Gastrocnemius medialis (tissue), 4 donors: Measurements from ENCODE around the gene ABCC8. TPM values are rescaled to one million over a fixed set of nuclear protein-coding genes. Genes with fewer than 3 reads are reported as not detected.

Experiments
- ATAC-seq, 2 donors: fragments of 150-250 bp; one replicate each; pipeline ENCODE4 v1.9.1; 2016
- DNase-seq, 2 donors: peaks; one replicate each; pipeline ENCODE4 v3.0.0-alpha.2; 2019
- H3K27ac ChIP-seq, 4 donors: fragments of 200-600 bp; sonication (generic); 1 replicate in 1 of 4; 2 replicates in 3 of 4; pipeline ENCODE4 v1.5.1; 2016 to 2018; ENCODE audit warnings: mild to moderate bottlenecking in 2 of 4, moderate library complexity in 1 of 4
- H3K27me3 ChIP-seq, 3 donors: fragments of 200-600 bp; sonication (generic) in 2 of 3; 1 replicate in 1 of 3; 2 replicates in 2 of 3; pipeline versions ENCODE4 v1.5.1 to v1.6.0; 2016 to 2019; ENCODE audit warnings: mild to moderate bottlenecking in 1 of 3, moderate library complexity in 1 of 3
- H3K36me3 ChIP-seq, 2 donors: fragments of 200-600 bp; sonication (generic) in 1 of 2; one replicate each; pipeline ENCODE4 v1.5.1; 2017 to 2018
- H3K4me1 ChIP-seq, 2 donors: fragments of 200-600 bp; sonication (generic) in 1 of 2; one replicate each; pipeline ENCODE4 v1.5.1; 2016 to 2017; ENCODE audit warnings: mild to moderate bottlenecking in 2 of 2
- H3K4me3 ChIP-seq, 4 donors: fragments of 200-600 bp; sonication (generic) in 3 of 4; 1 replicate in 1 of 4; 2 replicates in 3 of 4; pipeline ENCODE4 v1.5.1; 2016 to 2019; ENCODE audit warnings: mild to moderate bottlenecking in 2 of 4
- H3K9me3 ChIP-seq, 3 donors: fragments of 200-600 bp; sonication (generic) in 2 of 3; 1 replicate in 1 of 3; 2 replicates in 2 of 3; pipeline ENCODE4 v1.5.1; 2016 to 2019
- POLR2A ChIP-seq, 2 donors: fragments of 450-650 bp; IDR thresholded peaks; one replicate each; pipeline ENCODE4 v1.6.1; 2017; ENCODE audit warnings: antibody characterized with exemption in 2 of 2, mild to moderate bottlenecking in 2 of 2, moderate library complexity in 2 of 2
- in situ Hi-C, 4 donors: fragments of 200-750 bp; cut with MboI; loops; one replicate each; pipeline versions ENCODE4 v1.15.0 to v1.8.0; 2017; ENCODE audit warnings: low sequenced_read_pairs in 4 of 4
- intact Hi-C: fragments of 100-400 bp; cut with DNase I; formaldehyde crosslinking; loops from one replicate; pipeline ENCODE4 v1.15.1; 2023; ENCODE audit warnings: low total_unique reads
- total RNA-seq, 4 donors: library from RNA; depleted of rRNA; stranded (reverse); fragments of >200 nt; gene quantifications; one replicate each; pipeline versions ENCODE4 v1.1.0 to v1.2.3, GENCODE V29; 2016
- TF ChIP-seq, protein P1 (sequence below), 5 experiments: fragments of 450-650 bp in 3 of 5; fragments of 200-600 bp in 2 of 5; sonication (generic) in 2 of 5; IDR thresholded peaks in 4 of 5; conservative IDR thresholded peaks in 1 of 5; 1 replicate in 4 of 5; 2 replicates in 1 of 5; pipeline ENCODE4 v1.5.1; 2016 to 2019; ENCODE audit warnings: antibody characterized with exemption in 5 of 5, mild to moderate bottlenecking in 3 of 5, moderate library complexity in 3 of 5

The ABCC8 gene
- total RNA-seq, 4 donors from 2014 or later: 0.33 to 4.0 (median 1.1) TPM

DNA sequence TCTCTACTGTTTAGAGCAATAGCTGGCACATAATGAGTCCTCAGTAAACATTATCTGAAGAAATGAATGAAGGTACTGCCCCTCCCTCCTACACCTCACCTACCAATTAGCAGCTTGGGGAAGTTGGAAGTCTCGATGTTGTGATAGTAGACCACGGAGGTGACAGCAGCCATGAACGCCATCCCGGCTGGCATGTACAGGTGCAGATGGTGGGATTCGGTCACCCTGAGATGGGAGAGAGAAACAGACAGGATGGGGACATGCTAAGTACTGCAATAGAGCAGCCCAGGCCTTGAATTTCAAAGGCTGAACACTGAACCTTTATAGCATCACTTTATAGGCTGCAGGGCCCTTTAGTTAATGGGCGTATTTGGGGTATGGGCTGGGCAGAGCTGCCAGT is 6.6 kb downstream of the ABCC8 start:
- TF ChIP-seq POLR2A (IDR thresholded peaks at IDR 0.05): no peak
- TF ChIP-seq, protein P1, sequence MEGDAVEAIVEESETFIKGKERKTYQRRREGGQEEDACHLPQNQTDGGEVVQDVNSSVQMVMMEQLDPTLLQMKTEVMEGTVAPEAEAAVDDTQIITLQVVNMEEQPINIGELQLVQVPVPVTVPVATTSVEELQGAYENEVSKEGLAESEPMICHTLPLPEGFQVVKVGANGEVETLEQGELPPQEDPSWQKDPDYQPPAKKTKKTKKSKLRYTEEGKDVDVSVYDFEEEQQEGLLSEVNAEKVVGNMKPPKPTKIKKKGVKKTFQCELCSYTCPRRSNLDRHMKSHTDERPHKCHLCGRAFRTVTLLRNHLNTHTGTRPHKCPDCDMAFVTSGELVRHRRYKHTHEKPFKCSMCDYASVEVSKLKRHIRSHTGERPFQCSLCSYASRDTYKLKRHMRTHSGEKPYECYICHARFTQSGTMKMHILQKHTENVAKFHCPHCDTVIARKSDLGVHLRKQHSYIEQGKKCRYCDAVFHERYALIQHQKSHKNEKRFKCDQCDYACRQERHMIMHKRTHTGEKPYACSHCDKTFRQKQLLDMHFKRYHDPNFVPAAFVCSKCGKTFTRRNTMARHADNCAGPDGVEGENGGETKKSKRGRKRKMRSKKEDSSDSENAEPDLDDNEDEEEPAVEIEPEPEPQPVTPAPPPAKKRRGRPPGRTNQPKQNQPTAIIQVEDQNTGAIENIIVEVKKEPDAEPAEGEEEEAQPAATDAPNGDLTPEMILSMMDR (IDR thresholded peaks at IDR 0.05 in 4 of 5, conservative IDR thresholded peaks at IDR 0.05 in 1 of 5): no peak
- H3K27ac ChIP-seq: no peak overlapping the region
- H3K4me1 ChIP-seq: no peaks in the 10 kb centered on the region
- no peaks in the 10 kb centered on the region for H3K9me3 ChIP-seq
- no peaks in the 10 kb centered on the region for H3K27me3 ChIP-seq
- ATAC-seq (no peak), DNase-seq (no peak)
- no peaks in the 10 kb centered on the region for H3K36me3 ChIP-seq
- in situ Hi-C loops: loop anchor here in 1 of 4 donors (10.0 kb wide), 1 partner anchor 85 kb away; the partner anchor contains the start of gene KCNJ11
- no peak overlapping the region for H3K4me3 ChIP-seq
- intact Hi-C loops: no loop called here

DNA sequence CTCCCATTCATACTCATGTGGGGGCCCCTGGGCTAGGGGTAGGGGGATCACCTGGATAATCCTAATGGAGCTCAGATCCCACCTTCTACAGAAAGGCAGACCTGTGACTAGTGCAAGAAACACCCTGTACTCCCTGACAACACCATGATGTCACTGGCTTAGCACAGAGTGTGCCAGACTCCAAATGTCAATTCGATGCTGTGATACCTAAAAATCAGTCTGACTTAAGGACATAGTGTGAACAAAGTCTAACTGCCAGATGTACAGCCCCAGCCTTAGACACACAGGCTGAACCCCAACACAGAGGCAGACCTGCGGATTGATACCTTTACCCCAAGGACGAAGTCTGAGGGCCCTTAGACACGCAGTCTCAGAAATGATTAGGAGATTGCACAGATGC is 8.5 kb downstream of the ABCC8 start:
- Histone ChIP-seq H3K4me3 (no peak overlapping the region), H3K27ac (no peak overlapping the region), H3K9me3 (no peaks in the 10 kb centered on the region), H3K4me1 (no peaks in the 10 kb centered on the region), H3K27me3 (no peaks in the 10 kb centered on the region), H3K36me3 (no peaks in the 10 kb centered on the region)
- TF ChIP-seq, protein P1 (IDR thresholded peaks at IDR 0.05 in 4 of 5, conservative IDR thresholded peaks at IDR 0.05 in 1 of 5): no peak
- TF ChIP-seq POLR2A (IDR thresholded peaks at IDR 0.05): no peak
- intact Hi-C loops (no loop called here), in situ Hi-C loops (no loop called here)
- peak in 1 of 2 donors; percentile 55 for ATAC-seq
- no peak for DNase-seq

DNA sequence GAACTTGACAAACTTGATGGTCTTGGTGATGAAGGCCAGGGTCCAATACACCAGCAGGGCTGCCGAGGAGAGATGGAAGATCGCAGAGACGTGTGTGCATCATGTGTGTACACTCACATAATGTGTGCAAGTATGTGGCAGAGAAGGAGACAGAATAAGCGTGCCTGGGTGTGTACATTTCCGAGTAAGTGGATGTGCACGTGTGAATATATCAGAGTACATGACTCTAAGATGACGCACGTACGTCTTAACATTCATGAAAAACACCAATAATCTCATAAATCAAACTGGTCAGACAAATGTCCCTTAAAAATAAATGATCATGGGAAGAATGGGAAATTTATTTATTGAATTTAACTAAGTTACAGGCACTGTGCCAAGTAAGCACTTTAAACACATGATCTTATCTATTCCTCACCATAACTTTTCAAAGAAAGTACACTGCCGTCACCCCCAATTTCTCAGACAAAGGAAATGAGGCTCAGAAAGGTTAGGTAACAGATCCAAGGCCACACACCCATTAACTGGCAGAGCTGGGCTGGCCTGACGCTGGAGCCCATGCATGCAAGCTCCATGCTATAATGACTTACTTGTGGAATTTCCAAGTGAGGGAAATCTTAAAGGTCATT is 13.0 kb downstream of the ABCC8 start:
- intact Hi-C loops: no loop called here

DNA sequence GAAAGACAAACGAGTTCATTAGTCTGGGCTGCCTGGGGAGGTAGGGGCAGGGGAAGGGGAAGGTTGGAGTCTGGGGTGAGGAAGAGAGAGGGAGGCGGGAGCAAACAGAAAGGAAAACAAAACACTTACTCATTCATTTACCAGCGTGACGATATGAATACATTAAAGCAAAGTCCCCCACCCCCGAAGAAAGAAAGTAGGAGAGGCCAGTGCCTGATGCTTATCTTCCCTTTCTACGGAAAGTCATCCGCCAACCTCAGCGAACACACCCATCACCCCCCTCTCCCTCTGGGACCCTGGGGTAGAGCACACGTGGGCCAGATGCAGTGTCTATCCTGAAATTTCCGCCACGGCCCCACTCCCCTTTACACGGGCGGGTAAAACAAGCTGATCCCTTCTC is 13.7 kb downstream of the ABCC8 start:
- no peak for DNase-seq
- in situ Hi-C loops (no loop called here), intact Hi-C loops (no loop called here)
- Histone ChIP-seq H3K4me1 (no peaks in the 10 kb centered on the region), H3K36me3 (no peaks in the 10 kb centered on the region), H3K4me3 (no peak overlapping the region), H3K27me3 (no peaks in the 10 kb centered on the region), H3K9me3 (no peaks in the 10 kb centered on the region), H3K27ac (no peak overlapping the region)
- TF ChIP-seq, protein P1 (IDR thresholded peaks at IDR 0.05 in 4 of 5, conservative IDR thresholded peaks at IDR 0.05 in 1 of 5): no peak
- no peak for TF ChIP-seq POLR2A (IDR thresholded peaks at IDR 0.05)
- no peak for ATAC-seq

More for the DNA sequence above, 13.0 kb downstream of the ABCC8 start:
- DNase-seq: no peak
- no peak for ATAC-seq
- H3K4me1 ChIP-seq: no peaks in the 10 kb centered on the region
- no peak for TF ChIP-seq POLR2A (IDR thresholded peaks at IDR 0.05)
- TF ChIP-seq, protein P1 (IDR thresholded peaks at IDR 0.05 in 4 of 5, conservative IDR thresholded peaks at IDR 0.05 in 1 of 5): no peak
- no peak overlapping the region for H3K4me3 ChIP-seq
- in situ Hi-C loops: no loop called here
- H3K27ac ChIP-seq: no peak overlapping the region
- no peaks in the 10 kb centered on the region for H3K36me3 ChIP-seq
- H3K27me3 ChIP-seq: no peaks in the 10 kb centered on the region
- no peaks in the 10 kb centered on the region for H3K9me3 ChIP-seq

DNA sequence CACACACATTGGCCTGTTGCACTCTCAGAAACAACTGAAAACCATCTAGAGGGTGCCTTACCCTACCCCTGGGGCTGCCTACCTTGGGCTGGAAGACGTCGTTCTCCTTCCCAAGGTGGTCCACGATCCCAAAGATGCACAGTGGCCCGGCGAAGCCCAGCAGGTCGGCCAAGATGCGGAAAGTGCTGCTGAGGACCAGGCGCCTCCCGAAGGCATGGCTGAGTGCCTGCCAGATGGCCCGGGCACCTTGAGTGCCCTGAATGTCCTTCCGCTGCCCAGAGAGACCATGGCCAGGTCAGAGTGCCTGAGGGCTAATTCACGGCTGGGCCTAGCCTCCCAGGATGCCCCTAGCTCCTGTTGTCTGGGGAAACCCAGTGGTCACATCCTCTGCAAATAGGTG is 16.2 kb downstream of the ABCC8 start:
- Histone ChIP-seq H3K27me3 (no peaks in the 10 kb centered on the region), H3K9me3 (no peaks in the 10 kb centered on the region), H3K4me1 (no peaks in the 10 kb centered on the region), H3K36me3 (no peaks in the 10 kb centered on the region), H3K27ac (no peak overlapping the region), H3K4me3 (no peak overlapping the region)
- DNase-seq (no peak), ATAC-seq (no peak)
- in situ Hi-C loops (no loop called here), intact Hi-C loops (no loop called here)
- TF ChIP-seq, protein P1 (IDR thresholded peaks at IDR 0.05 in 4 of 5, conservative IDR thresholded peaks at IDR 0.05 in 1 of 5): no peak
